Activated CD4-positive, alpha-beta T cell treated with anti-CD3 and anti-CD28 coated beads, Interleukin-2, amount 50 U/mL, for 24 hours (primary cell): Measurements from ENCODE around the gene ANKS1B.

Experiments
- DNase-seq, 2 donors: peaks; one replicate each; pipeline ENCODE4 v3.0.0-alpha.2; 2020; ENCODE audit warnings: low read depth in 1 of 2, low spot score in 1 of 2

The ANKS1B gene

DNA sequence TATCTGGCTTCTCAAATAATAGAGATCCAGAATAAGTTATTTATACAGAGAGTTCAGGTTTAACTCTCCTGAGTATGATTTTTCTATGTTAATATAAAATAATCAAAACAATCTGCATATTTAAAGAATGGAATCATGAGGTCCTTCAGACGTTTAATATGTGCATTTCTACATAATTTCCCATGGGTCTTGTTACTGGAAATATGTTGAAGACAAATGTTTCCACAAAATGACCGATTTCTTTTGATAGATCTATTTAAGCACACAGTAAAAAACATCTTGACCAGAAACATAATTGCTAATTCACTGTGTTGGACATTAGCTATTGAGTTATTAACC lies 957.7 kb downstream of the ANKS1B start:
- DNase-seq: no peak

DNA sequence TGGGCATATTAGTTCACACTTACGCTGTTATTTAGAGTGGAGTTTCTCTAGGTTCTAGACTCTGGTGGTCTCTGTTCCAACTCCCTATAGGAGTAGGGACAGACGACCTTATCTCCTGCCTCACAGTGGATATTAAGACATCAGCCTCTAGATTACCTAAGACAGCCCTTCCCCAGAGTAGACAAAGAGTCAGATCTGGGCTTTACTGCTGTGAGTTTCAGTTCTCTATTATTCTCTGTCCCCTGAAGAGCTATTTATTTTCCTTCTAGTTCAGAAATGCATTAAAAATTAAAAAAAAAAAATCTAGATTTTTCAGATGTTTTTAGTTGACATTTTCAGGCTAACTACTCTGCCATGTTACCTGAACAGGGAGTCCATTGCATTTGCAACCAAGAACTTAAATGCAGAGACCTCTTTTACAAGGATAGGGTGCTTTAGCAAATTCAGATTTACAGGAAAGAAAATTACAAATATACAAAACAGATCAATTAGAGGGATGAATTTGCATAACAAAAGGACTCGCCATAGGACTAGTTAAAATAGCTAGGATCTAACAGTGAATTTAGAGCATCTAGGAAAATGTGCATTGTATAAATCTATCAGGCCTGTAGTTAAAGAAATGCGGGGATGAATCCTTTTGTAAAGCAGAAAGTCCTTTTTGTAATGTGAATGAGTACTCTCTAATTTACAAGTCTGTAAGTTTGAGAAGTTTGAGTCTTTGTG lies 958.2 kb downstream of the ANKS1B start:
- DNase-seq: no peak

DNA sequence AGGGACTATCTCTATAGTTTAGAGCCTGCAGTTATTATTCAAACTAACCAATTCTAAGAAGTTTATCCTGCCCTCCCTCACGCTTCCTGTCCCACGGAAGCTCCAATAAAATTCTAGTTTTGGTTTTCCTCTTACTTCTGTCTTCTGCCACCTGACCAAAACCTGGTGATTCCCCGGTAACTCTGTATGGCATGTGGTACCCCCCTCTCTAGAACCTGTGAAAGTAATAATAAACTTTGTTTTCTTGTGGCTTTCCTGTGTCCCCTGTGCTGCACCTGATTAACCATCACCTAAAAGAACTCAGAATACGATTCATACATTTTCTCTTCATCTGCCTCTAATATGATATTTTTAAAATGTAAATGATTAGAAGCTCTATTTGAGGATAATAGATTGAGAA lies 959.9 kb downstream of the ANKS1B start:
- no peak for DNase-seq

DNA sequence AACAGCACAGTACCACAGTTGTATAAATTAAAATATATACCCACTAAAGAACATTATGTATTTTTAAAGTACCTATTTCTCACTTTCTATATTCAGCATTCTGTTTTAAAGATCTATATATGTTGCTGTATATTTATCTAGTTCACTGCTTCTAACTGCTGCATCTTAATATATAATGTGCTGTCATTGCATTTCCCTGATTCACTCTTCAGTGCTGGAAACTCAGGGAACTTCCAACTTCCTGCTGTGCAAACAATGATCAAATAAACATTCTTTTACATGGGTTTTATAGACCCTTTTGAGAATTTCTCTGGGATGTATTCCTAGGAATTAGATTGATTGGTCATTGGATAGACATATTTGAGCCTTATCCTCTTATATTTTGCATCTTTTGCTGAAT lies 960.5 kb downstream of the ANKS1B start:
- DNase-seq: no peak

DNA sequence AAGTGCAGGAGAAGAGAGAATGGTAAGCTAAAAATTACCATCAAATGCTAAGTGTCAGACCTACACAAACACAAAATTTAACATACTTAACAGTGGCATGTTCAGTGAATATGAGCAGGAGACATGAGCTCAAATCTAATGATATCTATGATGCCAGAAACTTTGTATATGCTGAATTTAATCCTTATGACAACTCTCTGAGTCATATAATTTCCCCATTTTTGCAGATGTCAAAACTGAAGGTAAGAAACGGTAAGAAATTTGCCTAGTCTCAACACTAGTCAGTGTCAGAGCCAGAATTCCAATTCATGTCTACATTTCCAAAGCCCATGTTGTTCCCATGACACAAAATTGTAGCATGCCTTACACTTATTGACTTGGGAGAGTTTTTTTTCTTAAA lies 963.9 kb downstream of the ANKS1B start:
- DNase-seq: no peak

DNA sequence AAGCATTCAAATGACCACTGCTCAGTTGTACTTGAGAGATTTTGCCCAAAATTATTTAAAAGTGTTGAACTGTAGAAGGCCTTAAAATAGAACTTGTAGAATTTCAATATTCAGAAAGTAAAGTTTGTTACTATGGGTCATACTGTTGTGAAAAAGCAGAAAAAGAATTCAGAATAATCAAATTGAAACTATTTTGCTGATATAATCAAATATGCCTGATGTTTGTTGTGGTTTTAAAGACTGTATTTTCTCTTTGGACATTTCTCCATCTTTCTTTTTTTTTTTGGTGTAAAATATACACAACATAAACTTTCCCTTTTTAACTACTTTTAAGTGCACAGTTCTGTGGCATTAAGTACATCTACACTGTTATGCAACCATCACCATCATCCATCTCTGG lies 964.9 kb downstream of the ANKS1B start:
- no peak for DNase-seq

DNA sequence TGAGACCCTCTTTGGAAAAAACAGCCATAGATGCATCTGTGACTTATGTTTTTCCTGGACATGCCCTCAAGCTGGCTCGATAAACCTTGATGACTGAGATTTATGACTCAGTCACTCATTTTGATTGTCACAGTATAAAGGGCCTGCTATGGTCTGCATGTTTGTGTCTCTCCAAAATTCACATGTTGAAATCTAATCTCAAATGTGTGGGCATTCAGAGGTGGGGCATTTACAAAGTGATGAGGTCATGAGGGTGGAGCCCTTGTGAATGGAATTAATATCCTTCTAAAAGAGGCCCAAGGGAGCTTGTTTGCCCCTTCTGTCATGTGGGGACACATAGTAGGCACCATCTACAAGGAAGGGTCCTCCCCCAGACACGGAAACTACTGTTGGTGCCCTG lies 966.8 kb downstream of the ANKS1B start:
- DNase-seq: no peak

DNA sequence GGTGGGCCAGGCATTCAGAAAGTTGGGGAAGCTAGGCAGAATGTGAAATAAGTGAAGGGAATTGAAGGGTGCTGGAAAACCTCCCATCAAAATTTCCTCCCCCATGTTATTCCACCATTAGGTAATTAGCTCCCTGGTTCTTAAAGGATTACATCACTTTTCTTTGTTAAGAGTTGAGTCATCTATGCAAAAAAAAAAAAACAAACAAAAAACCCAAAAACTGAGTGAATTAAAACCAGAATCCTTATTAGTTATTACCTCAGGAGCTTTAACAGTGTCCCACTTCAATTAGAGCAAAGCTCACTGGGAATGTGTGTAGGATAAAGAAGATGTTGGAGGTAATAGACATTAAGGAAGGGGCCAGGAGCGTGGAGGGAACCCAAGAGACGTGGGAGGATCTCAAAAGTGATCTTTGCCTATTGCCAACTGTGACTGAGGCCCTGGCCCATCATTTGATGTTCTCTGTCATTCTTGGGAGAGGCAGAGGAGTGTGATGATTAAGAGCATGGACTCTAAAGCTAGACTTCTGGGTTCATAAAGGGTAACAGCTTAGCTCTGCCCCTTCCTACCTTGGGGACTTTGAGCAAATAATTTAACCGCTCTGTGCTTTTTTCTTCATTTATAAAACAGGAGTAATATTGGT lies 975.0 kb downstream of the ANKS1B start:
- DNase-seq: no peak

DNA sequence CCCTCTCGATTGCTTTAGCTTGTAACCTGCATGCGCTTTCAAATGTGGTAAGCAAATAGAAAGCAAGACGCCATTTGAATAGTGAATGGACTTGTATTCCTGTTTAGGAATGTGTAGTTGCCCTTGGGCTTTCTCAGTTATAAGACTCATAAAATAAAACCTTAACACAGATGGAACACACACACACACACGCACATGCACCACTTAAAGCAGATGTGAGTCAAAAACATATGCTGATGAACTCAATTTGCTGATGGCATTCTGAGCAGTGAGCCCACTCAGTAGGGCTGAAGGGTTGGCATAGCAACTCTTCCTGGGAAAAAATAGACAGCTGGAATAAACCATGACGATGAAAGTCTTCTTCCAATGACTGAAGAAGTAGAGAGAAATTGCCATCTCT lies 979.1 kb downstream of the ANKS1B start:
- DNase-seq: no peak

DNA sequence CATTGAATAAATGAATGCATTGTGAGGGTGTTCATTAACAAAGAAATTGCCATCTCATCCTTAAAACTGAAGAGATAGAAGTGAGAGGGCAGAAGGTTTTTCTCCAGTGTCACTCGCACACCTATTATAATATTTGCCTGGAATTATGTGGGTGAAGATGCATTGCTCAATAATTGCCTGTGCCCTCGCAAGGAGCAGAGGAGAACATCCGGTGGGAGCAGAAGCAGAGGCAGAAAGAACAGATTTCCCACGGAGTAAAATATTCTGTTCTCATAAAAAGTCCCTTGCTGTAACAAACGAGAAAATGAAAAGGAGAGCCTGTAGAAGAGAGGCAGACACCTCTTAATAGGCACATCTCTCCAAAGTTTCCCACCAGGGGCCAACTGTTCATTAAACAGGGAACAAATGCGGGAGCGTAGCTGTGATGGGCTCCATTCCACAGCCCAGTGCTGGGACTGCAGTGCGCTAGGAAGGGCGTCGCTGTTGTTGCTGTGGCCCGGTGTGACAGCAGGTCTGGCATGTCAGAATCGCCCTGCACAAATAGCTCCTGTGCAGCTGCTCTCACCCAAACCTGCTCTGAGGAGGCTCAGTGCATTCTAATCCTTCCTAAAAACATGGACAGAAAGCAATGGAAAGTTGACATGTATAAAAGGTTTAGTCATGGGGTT lies 979.8 kb downstream of the ANKS1B start:
- no peak for DNase-seq

DNA sequence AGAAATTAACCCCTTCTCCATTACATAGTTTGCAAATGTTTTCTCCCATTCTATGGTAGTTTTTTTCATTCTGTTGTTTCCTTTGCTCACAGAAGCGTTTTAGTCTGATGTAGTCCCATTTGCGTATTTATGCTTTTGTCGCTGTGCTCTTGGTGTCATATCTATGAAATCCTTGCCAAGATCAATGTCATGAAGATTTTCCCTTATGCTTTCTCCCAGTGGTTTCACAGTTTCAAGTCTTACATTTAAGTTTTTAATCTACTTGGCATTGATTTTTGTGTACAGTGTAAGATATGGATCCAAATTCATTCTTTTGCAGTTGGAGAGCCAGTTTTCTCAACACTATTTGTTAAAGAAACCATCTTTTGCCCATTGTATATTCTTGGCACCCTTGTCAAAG lies 982.0 kb downstream of the ANKS1B start:
- DNase-seq: no peak

DNA sequence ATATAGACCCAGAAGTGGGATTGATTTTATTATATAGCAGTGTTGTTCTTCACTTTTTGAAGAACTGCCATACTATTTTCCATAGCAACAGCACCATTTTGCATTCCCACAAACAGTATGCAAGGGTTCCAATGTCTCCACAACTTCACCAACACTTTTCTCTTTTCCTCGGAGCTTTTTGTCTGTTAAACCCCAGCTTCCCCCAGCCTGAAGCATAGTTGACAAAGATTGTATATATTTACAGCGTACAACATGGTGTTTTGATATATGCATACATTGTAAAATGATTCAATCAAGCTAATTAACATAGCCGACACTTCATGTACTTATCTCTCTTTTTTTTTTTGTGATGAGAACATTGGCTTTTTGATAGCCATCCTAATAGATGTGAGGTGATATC lies 982.6 kb downstream of the ANKS1B start:
- no peak for DNase-seq

DNA sequence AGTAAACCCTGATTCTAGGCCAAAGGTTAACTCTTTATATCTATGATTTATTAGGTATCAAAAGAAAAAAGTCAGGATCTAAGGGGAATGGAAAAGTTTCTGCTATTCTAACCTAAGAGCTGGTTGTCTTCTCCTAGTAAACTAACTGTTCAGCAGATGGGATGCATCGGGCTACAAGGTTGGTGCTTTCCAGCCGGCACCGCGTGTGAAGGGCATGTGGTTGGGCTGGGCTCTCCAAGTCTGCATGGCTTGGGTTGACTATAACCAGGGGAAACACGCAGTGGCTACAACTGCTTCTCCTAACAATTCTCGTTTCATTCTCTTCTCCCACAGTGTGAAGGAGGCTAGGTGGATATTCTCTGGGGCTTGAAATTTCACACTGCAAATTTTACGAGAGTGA lies 985.2 kb downstream of the ANKS1B start:
- no peak for DNase-seq

DNA sequence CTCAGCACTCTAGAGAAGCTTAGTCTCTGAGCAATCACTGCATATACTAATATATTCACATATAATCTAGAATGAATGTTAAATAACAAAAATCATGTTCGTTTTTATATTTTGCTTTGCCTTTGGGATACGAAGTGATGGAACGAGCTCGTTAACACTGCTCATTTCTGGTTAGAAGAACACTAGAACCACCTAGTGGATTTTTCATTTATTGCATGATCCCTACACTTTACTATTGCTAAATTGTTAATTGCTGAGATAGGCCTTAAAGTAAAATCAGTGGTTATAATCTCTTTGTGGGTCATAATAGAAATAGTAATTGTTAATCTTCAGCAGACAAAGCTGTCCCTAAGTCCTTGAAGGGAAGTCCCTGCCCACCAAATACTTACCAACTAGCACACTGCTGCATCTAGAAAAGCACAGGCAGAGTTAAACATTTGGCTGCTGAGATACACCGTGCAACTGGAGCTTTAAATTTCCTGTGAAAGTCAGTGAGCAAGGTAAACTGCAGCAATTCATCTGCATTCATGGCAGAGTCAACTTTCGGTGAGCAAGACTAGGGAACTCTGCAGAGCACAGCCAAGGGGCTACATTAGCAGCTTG lies 985.9 kb downstream of the ANKS1B start:
- DNase-seq: no peak

DNA sequence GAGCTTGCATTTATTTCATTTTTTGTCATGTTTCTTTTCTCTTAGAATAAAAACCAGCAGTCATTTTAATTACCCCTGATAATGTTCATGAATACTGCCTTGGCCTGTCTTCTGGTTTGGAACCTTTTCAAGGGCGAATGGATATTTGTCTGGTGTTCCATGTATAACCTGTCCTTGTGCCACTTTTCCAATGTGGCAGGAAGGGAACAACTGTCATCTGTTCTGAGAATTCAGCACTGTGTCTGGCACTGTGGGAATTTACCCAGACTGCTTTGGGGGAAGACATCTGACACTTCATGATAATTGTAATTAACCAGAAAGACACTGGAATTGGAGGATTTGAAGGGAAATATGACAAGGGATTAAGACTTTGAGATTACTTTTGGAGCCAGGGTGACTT lies 986.8 kb downstream of the ANKS1B start:
- DNase-seq: no peak

DNA sequence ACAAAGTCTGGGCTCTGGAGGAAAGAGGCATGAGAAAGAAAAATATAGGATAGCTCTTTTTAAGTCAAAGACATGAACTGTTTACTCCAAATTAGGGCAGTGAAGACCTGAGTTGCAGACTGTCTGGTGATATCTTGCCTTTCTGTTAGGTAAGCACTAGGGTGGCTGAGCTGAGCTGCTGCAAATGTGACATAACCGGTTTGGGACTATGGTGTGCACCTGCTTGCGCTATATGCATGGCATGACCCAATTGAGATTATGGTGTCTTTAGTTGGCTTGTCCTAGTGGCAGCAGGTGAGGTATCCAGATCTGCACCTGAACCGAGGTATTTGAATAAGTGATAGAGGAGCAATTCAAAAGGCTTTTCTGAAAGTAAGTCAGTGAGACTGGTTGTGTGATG lies 994.1 kb downstream of the ANKS1B start:
- DNase-seq: no peak

DNA sequence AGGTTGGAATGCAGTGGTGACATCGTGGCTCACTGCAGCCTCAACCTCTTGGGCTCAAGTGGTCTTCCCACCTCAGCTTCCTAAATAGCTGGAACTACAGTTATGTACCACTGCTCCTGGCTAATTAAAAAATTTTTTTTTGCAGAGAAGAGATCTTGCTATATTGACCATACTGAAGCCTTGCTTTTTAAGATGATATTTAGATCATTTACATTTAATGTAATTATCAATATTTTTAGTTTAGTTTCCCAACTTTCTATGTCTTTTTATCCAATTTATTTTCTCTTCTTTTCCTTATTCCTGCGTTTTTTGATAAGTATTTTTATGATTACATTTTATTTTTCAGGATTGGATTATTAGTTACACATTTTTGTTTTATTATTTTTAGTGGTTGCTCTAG lies 999.6 kb downstream of the ANKS1B start:
- DNase-seq: no peak

DNA sequence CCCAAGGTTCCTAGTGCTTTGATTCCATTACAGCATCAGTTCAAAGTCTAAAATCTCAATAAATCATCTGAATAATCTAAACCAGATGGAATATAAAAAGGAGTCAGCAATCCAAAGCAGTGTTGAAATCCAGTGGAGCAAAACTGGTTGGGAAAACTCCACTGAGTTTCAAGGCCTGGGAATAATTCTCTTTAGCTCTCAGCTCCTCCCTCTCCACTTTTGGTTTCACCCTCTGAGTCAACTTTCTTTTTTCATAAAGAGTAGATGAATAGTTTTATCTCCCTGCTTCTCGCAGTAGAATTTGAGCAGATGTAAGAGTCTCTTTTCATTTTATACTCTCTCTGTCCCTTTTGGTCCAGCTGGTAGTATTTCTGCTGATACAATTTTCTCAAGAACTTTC lies 1001.1 kb downstream of the ANKS1B start:
- DNase-seq: no peak

DNA sequence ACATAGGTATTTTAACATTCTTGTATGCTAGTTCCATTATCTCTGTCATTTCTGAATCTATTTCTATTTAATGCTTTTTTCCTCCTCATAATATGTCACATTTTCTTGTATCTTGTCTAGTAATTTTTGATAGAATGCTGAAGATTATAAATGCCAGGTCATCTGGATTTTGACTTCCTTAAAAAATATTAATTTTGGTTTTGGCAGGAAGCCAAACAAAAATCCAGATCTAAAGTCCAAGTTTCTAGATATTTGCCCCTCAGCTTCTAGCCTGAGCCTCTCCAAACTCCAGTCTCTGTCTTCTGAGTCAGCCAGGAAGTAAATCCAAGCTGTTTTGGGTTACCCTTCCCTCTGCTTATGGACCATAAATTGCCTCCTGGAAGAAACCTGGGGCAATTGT lies 1004.2 kb downstream of the ANKS1B start:
- no peak for DNase-seq

DNA sequence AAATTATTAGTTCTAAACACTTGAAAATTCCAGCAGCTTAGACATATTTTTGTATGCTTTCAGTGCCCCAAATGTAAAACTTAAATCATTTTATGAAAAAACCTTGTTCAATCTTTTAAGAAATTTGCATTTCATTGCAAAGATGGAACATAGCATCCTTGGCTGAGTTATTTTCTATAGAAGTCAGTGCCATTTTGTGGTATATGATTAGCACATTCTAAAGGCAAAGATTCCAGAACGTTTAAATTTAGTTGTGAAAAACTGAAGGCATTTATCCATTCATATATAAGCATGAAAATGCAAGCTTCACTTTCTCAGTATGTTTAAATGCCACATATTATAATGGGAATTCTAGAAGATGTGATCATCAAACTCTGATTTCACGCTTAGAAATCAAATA lies 1007.5 kb downstream of the ANKS1B start:
- DNase-seq: no peak

DNA sequence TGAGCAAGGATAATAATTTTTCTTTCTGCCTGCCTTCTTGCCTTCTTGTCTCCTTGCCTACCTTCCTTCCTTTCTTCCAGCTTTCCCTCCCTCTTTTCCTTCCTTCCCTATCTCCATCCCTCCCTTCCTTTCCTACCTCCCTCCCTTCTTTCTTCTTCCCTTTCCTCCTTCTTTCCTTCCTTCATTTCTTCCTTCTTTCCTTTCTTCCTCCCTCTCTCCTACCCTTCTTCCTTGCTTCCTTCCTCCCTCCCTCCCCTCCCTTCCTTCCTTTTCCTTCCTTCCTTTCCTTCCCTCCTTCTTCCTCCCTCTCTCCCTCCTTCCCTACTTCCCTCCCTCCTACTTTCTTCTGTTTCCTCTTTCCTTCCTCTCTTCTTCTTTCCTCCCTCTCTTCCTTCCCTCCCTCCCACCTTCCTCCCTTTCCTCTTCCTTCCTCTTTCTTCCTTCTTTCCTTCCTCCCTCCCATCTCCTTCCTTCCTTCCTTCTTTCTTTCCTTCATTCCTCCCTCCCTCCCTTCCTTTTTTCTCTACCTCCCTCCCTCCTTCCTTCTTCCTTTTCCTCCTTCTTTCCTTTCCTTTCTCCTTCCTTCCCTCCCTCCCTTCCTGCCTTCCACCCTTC lies 1009.9 kb downstream of the ANKS1B start:
- no peak for DNase-seq

DNA sequence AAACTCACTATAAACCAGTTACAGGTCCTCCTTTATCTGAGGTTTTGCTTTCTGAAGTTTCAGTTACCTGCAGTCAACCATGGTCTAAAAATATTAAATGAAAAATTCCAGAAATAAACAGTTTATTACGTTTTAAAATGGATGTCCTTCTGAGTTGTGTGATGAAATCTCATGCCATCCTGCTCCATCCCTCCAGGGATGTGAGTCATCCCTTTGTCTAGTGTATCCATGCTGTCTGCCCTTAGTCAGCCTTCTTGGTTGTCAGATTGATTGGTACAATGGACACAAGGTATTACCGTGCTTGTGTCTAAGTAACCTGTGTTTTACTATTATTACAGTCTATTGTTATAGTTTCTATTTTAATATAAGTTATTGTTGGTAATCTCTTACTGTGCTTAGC lies 1011.3 kb downstream of the ANKS1B start:
- DNase-seq: no peak
